B cell (primary cell): ENCODE measurements around the gene EPB41L3. TPM values are rescaled to one million over a fixed set of nuclear protein-coding genes. Genes with fewer than 3 reads are reported as not detected.

Experiments
- ATAC-seq: fragments of 200-7000 bp; cut with Tn5 transposase; one replicate; pipeline ENCODE4 v1.10.0; 2021; ENCODE audit warnings: low read depth, mild to moderate bottlenecking, moderate number of reproducible peaks, moderate library complexity
- CTCF ChIA-PET: fragments of 350-600 bp; sonication (Branson Sonifier 250); formaldehyde crosslinking; loops from one replicate; lab custom pipeline; 2021; ENCODE audit warnings: antibody characterized with exemption, inconsistent platforms; lab: Charles Lee
- POLR2A ChIA-PET: fragments of 350-600 bp; sonication (Branson Sonifier 250); formaldehyde crosslinking; loops from one replicate; lab custom pipeline; 2021; ENCODE audit warnings: antibody characterized with exemption; lab: Charles Lee
- DNase-seq: peaks from one replicate; pipeline ENCODE4 v3.0.0; 2013
- H2AFZ ChIP-seq: 2 replicates; pipeline ENCODE4 v1.6.1; 2012; ENCODE audit warnings: mild to moderate bottlenecking, low read depth, low read length; ENCODE audit not compliant: insufficient read depth, poor library complexity, severe bottlenecking
- H3K27ac ChIP-seq, 2 donors: 1 replicate in 1 of 2; 2 replicates in 1 of 2; pipeline ENCODE4 v1.5.1; 2012 to 2013; ENCODE audit warnings: low read length in 2 of 2, mild to moderate bottlenecking in 2 of 2, moderate library complexity in 1 of 2
- H3K27me3 ChIP-seq, 4 experiments: fragments of 200-600 bp in 1 of 4; sonication (generic) in 1 of 4; replicated peaks in 1 of 4; 1 replicate in 2 of 4; 2 replicates in 2 of 4; pipeline versions ENCODE4 v1.6.1 to v1.7.0; 2013 to 2016; ENCODE audit warnings: low read length in 3 of 4, mild to moderate bottlenecking in 2 of 4, mixed read lengths in 1 of 4, moderate library complexity in 1 of 4; ENCODE audit not compliant: insufficient read depth in 4 of 4, control insufficient read depth in 3 of 4; ENCODE audit errors: control extremely low read depth in 1 of 4
- H3K36me3 ChIP-seq, 2 experiments: replicated peaks in 1 of 2; 1 replicate in 1 of 2; 2 replicates in 1 of 2; pipeline versions ENCODE4 v1.6.1 to v1.7.1; 2013; ENCODE audit warnings: low read length in 1 of 2; ENCODE audit not compliant: insufficient read depth in 2 of 2, control insufficient read depth in 1 of 2; ENCODE audit errors: control extremely low read depth in 1 of 2, extremely low read depth in 1 of 2
- H3K4me1 ChIP-seq, 2 donors: fragments of 200-600 bp in 1 of 2; sonication (generic) in 1 of 2; 1 replicate in 1 of 2; 2 replicates in 1 of 2; pipeline versions ENCODE4 v1.5.1 to v1.6.1; 2013 to 2017; ENCODE audit warnings: low read length in 2 of 2; ENCODE audit not compliant: control insufficient read depth in 2 of 2, insufficient read depth in 2 of 2
- H3K4me2 ChIP-seq: replicated peaks from 2 replicates; pipeline ENCODE3; 2012; ENCODE audit warnings: mild to moderate bottlenecking, low read depth, low read length; ENCODE audit not compliant: poor library complexity, severe bottlenecking
- H3K4me3 ChIP-seq, 5 experiments: fragments of 200-600 bp in 1 of 5; sonication (generic) in 1 of 5; 1 replicate in 3 of 5; 2 replicates in 2 of 5; pipeline versions ENCODE4 v1.5.1 to v1.7.0; 2011 to 2016; ENCODE audit warnings: low read length in 4 of 5, mild to moderate bottlenecking in 4 of 5, low read depth in 2 of 5, control low read depth in 1 of 5, moderate library complexity in 1 of 5; ENCODE audit not compliant: insufficient read depth in 1 of 5; ENCODE audit errors: control extremely low read depth in 1 of 5, extremely low read depth in 1 of 5
- H3K79me2 ChIP-seq: fragments of 200-600 bp; sonication (generic); one replicate; pipeline ENCODE4 v1.6.0; 2016; ENCODE audit warnings: low read length; ENCODE audit not compliant: control insufficient read depth, insufficient read depth
- H3K9ac ChIP-seq: fragments of 200-600 bp; sonication (generic); 2 replicates; pipeline ENCODE4 v1.6.1; 2017; ENCODE audit warnings: mild to moderate bottlenecking, low read length, moderate library complexity
- H3K9me3 ChIP-seq, 3 donors: one replicate each; pipeline versions ENCODE4 v1.6.1 to v1.7.1; 2013; ENCODE audit warnings: low read length in 2 of 3; ENCODE audit not compliant: control insufficient read depth in 2 of 3, insufficient read depth in 1 of 3; ENCODE audit errors: control extremely low read depth in 1 of 3
- H4K20me1 ChIP-seq: 2 replicates; pipeline ENCODE4 v1.6.0; 2012; ENCODE audit warnings: mild to moderate bottlenecking, low read length; ENCODE audit not compliant: insufficient read depth, control insufficient read depth, poor library complexity, severe bottlenecking
- H3K27ac Mint-ChIP-seq: one replicate; pipeline ENCODE4 v1.8.0; 2021; ENCODE audit warnings: mixed read lengths
- H3K27me3 Mint-ChIP-seq: one replicate; pipeline ENCODE4 v1.8.0; 2021; ENCODE audit warnings: mixed read lengths
- H3K4me1 Mint-ChIP-seq: one replicate; pipeline ENCODE4 v1.8.0; 2021; ENCODE audit warnings: mixed read lengths
- H3K4me3 Mint-ChIP-seq: one replicate; pipeline ENCODE4 v1.8.0; 2021; ENCODE audit warnings: mixed read lengths
- H3K9me3 Mint-ChIP-seq: one replicate; pipeline ENCODE4 v1.8.0; 2022; ENCODE audit warnings: mixed read lengths; ENCODE audit not compliant: insufficient read depth
- EZH2 ChIP-seq: IDR thresholded peaks from 2 replicates; pipeline ENCODE4 v1.6.1; 2012; ENCODE audit warnings: borderline replicate concordance, low read depth, mild to moderate bottlenecking, moderate library complexity, low read length; ENCODE audit not compliant: insufficient read depth, poor library complexity, severe bottlenecking
- WGBS: methylation state at CpG from one replicate; pipeline ENCODE4 v1.1.5; 2013; ENCODE audit warnings: missing lambda C conversion rate; ENCODE audit not compliant: insufficient coverage; 5-methylcytosine and 5-hydroxymethylcytosine counted together
- intact Hi-C: fragments of 100-400 bp; cut with micrococcal nuclease; formaldehyde crosslinking; loops from one replicate; pipeline ENCODE4 v1.10.0; 2022
- polyA plus RNA-seq: library from polyadenylated mRNA; depleted of rRNA; stranded (reverse); fragments of >200 nt; gene quantifications from 2 replicates; pipeline ENCODE4 v1.2.3, GENCODE V29; 2012
- total RNA-seq, 2 donors: library from RNA; stranded (reverse); fragments of 120-200 nt in 1 of 2; gene quantifications; 1 replicate in 1 of 2; 2 replicates in 1 of 2; pipeline versions ENCODE4 v1.2.3 to v1.2.4, GENCODE V29; 2013 to 2022
- TF ChIP-seq, protein P1 (sequence below): fragments of 200-600 bp; IDR thresholded peaks from one replicate; pipeline ENCODE4 v1.8.0; 2022; ENCODE audit warnings: antibody characterized with exemption, mild to moderate bottlenecking

The EPB41L3 gene
- total and polyA plus RNA-seq, 2 donors (not counting 1 experiment from before 2014, with no cell fraction given) = 0.57 to 0.58 TPM

DNA sequence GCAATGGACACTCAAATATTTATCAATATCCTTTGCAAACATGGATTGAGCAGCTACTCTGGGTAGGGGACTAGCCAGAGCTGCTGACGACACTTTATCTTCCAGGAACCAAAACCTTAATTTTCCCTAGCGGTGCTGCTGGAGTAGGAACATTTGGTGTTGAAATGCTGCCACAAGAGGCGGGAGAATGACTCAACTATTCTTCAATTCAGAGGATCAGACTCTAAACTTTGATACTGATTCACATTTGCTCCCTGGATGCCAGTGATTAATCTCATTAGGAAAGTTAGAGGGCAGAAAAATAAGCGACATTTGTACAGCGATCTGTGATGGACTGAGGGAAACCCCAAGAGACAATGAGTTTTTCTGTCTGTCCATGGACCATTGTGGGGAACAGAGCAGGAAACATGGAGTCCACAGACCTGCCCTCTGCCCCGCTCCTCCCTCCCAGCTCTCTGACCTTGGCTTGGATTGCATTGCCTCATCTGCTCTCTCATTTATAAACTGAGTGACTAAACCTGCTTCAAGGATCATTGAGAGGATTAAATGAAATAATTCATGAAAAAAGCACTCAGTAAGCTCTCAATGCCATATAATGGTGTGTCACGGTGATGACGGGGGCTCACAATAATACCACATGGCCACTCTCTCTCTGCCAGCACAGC, 12.6 kb upstream of the EPB41L3 start:
- TF ChIP-seq EZH2 = no peak
- TF ChIP-seq, protein P1, sequence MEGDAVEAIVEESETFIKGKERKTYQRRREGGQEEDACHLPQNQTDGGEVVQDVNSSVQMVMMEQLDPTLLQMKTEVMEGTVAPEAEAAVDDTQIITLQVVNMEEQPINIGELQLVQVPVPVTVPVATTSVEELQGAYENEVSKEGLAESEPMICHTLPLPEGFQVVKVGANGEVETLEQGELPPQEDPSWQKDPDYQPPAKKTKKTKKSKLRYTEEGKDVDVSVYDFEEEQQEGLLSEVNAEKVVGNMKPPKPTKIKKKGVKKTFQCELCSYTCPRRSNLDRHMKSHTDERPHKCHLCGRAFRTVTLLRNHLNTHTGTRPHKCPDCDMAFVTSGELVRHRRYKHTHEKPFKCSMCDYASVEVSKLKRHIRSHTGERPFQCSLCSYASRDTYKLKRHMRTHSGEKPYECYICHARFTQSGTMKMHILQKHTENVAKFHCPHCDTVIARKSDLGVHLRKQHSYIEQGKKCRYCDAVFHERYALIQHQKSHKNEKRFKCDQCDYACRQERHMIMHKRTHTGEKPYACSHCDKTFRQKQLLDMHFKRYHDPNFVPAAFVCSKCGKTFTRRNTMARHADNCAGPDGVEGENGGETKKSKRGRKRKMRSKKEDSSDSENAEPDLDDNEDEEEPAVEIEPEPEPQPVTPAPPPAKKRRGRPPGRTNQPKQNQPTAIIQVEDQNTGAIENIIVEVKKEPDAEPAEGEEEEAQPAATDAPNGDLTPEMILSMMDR = no peak
- Histone ChIP-seq H3K4me3 (no peak overlapping the region), H4K20me1 (no peaks in the 10 kb centered on the region), H3K9ac (no peak overlapping the region), H3K27ac (no peak overlapping the region), H2AFZ (no peak overlapping the region), H3K4me1 (no peaks in the 10 kb centered on the region), H3K9me3 (no peaks in the 10 kb centered on the region), H3K36me3 (no peaks in the 10 kb centered on the region), H3K4me2 (no peak overlapping the region), H3K27me3 (peaks cover 0 to 3% (median 0%) of the 10 kb centered on the region in 4 experiments), H3K79me2 (no peaks in the 10 kb centered on the region)
- no peak for DNase-seq
- Mint-ChIP-seq H3K4me3 (no peak overlapping the region), H3K4me1 (no peaks in the 10 kb centered on the region), H3K9me3 (no peaks in the 10 kb centered on the region), H3K27ac (no peak overlapping the region), H3K27me3 (peaks cover 7% of the 10 kb centered on the region)
- intact Hi-C loops = no loop called here
- 98% methylated on average over 5 of the region's 8 CpGs for WGBS
- CTCF ChIA-PET = no interaction called here
- no peak for ATAC-seq
- POLR2A ChIA-PET = no interaction called here

- Histone ChIP-seq H3K4me2 (no peak overlapping the region), H3K27ac (no peak overlapping the region), H4K20me1 (no peaks in the 10 kb centered on the region), H3K4me3 (no peak overlapping the region), H2AFZ (no peak overlapping the region), H3K36me3 (no peaks in the 10 kb centered on the region), H3K9ac (no peak overlapping the region), H3K27me3 (peaks cover 0 to 3% (median 0%) of the 10 kb centered on the region in 4 experiments), H3K4me1 (no peaks in the 10 kb centered on the region), H3K79me2 (no peaks in the 10 kb centered on the region), H3K9me3 (no peaks in the 10 kb centered on the region)
- TF ChIP-seq, protein P1 = no peak
- no peak for TF ChIP-seq EZH2
- no peaks in the 10 kb centered on the region for H3K4me1 Mint-ChIP-seq
- POLR2A ChIA-PET = no interaction called here
- DNase-seq (no peak), ATAC-seq (no peak)
- no peak overlapping the region for H3K27ac Mint-ChIP-seq
- no peak overlapping the region for H3K4me3 Mint-ChIP-seq
- intact Hi-C loops = no loop called here
- H3K27me3 Mint-ChIP-seq = peaks cover 7% of the 10 kb centered on the region
- no peaks in the 10 kb centered on the region for H3K9me3 Mint-ChIP-seq
- CTCF ChIA-PET = no interaction called here
- WGBS = no CpG with 5 or more reads among the region's 4 CpGs
These were observed 10.8 kb upstream of the EPB41L3 start for GRCh38 chr18:5554629-5555028.
